Immature natural killer cell (primary cell): Measurements from ENCODE around the gene GRK1. TPM values are rescaled to one million over a fixed set of nuclear protein-coding genes. Genes with fewer than 3 reads are reported as not detected.

ENCODE experiments used
- DNase-seq, 3 donors: peaks; one replicate each; pipeline ENCODE4 v3.0.0; 2022; ENCODE audit warnings: mixed read lengths in 1 of 3
- H3K27ac Mint-ChIP-seq, 6 donors: one replicate each; pipeline ENCODE4 v1.8.0; 2020; ENCODE audit warnings: mixed read lengths in 6 of 6, mild to moderate bottlenecking in 5 of 6, inconsistent platforms in 4 of 6, moderate library complexity in 3 of 6
- H3K27me3 Mint-ChIP-seq, 3 donors: one replicate each; pipeline ENCODE4 v1.8.0; 2020 to 2021; ENCODE audit warnings: low read depth in 3 of 3, mild to moderate bottlenecking in 3 of 3, mixed read lengths in 3 of 3, moderate library complexity in 3 of 3, inconsistent platforms in 1 of 3
- H3K36me3 Mint-ChIP-seq, 3 donors: one replicate each; pipeline ENCODE4 v1.8.0; 2020; ENCODE audit warnings: mixed read lengths in 3 of 3, inconsistent platforms in 2 of 3, mild to moderate bottlenecking in 2 of 3
- H3K4me1 Mint-ChIP-seq, 2 donors: one replicate each; pipeline ENCODE4 v1.8.0; 2020; ENCODE audit warnings: inconsistent platforms in 2 of 2, mild to moderate bottlenecking in 2 of 2, mixed read lengths in 2 of 2, moderate library complexity in 1 of 2
- H3K4me3 Mint-ChIP-seq, 5 donors: one replicate each; pipeline ENCODE4 v1.8.0; 2020; ENCODE audit warnings: mild to moderate bottlenecking in 5 of 5, mixed read lengths in 5 of 5, inconsistent platforms in 3 of 5, moderate library complexity in 3 of 5
- H3K9me3 Mint-ChIP-seq, 6 donors: one replicate each; pipeline ENCODE4 v1.8.0; 2020; ENCODE audit warnings: mild to moderate bottlenecking in 6 of 6, mixed read lengths in 6 of 6, inconsistent platforms in 4 of 6, moderate library complexity in 3 of 6
- polyA plus RNA-seq, 3 donors: library from polyadenylated mRNA; unstranded; fragments of 300-500 nt; fragmentation: Illumina TruSeq; gene quantifications; one replicate each; pipeline ENCODE4 v1.2.3, GENCODE V29; 2021

Gene GRK1
- polyA plus RNA-seq, 3 donors from 2014 or later = not detected

DNA sequence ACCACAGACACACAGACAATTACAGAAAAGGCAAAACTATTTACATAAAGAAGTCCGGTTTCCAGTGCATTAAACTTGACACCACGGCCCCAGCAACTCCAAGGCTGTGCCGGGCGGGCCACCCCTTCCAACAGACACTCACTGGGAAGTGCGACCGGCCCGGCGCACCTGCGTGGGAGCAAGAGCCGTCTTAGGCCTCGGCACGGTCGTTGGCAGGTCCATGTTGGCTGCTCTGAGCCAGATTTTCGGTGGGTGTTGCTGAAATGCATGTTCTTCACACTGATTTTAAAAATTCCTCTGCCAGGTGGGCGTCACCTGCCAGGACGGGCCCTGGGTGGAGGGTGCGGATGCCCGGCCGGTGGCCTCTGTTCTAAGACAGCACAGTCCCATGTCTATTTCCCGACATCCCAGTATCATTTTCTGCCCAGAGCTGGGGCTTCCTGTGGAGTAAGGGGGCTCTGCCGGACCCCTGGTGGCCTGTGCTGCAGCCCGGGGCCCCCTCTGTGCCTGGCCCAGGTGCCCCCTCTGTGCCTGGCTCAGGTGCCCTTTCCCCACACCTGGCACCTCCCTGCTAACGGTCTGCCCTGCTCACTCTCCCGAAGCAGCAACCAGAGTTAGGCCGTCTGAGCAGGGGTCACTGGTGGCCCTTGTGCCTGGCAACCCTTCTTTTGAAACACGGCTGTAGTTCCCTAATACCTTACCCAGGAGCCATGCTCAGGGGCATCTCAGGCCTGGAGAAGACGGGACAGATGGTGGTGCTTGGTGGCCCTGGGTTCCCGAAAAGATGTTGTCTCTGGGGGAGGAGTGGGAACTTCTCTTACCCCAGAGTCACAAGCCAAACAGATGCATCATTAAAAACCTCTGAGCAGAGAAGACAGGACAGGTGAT lies 101.2 kb downstream of the GRK1 start:
- no peaks in the 10 kb centered on the region for H3K9me3 Mint-ChIP-seq
- no peak overlapping the region for H3K27ac Mint-ChIP-seq

DNA sequence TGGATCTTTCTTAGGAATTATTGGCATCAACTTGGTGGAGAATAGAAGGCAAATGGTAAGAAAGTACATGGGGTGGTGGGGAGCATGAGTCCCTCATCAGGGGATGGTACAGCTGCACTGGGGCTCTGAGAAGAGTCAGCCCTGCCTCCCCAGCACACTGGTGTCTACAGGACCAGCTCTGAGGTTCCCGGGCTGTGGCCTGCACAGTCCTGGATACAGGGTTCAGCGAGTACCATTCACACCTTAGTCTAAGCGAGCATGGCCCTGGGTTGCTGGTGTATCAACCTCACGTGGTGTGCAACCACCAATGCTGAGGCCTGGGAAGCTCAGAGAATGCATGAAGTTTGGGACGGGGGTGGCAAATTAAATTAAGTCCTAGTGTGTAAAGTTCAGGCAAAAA lies 102.1 kb downstream of the GRK1 start:
- Mint-ChIP-seq H3K4me3 (no peak overlapping the region), H3K4me1 (peaks cover 0 to 6% of the 10 kb centered on the region in 2 donors), H3K36me3 (no peaks in the 10 kb centered on the region), H3K9me3 (no peaks in the 10 kb centered on the region), H3K27me3 (peaks cover 2 to 3% (median 3%) of the 10 kb centered on the region in 3 donors), H3K27ac (no peak overlapping the region)
- DNase-seq = no peak

More for the DNA sequence above, 101.2 kb downstream of the GRK1 start:
- no peak overlapping the region for H3K4me3 Mint-ChIP-seq
- H3K4me1 Mint-ChIP-seq = peaks cover 0 to 6% of the 10 kb centered on the region in 2 donors
- H3K36me3 Mint-ChIP-seq = no peaks in the 10 kb centered on the region
- DNase-seq = no peak
- H3K27me3 Mint-ChIP-seq = peaks cover 2 to 4% (median 3%) of the 10 kb centered on the region in 3 donors

DNA sequence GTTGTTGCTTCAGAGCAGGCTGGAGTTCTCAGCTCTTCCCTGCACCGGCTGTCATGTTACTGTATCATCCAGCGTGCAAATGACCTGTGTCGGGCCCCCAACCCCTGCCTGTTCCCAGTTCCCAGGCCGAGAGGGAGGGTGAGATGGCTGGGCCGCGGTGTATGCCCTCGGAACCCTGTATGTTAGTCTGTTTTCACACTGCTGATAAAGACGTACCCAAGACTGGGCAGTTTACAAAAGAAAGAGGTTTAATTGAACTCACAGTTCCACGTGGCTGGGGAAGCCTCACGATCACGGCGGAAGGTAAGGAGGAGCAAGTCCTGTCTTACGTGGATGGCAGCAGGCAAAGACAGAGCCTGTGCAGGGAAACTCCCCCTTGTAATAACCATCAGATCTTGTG lies 102.9 kb downstream of the GRK1 start:
- Mint-ChIP-seq H3K27me3 (peaks cover 2 to 3% (median 3%) of the 10 kb centered on the region in 3 donors), H3K9me3 (no peaks in the 10 kb centered on the region), H3K4me1 (peaks cover 0 to 6% of the 10 kb centered on the region in 2 donors), H3K4me3 (no peak overlapping the region), H3K36me3 (no peaks in the 10 kb centered on the region), H3K27ac (no peak overlapping the region)
- no peak for DNase-seq

DNA sequence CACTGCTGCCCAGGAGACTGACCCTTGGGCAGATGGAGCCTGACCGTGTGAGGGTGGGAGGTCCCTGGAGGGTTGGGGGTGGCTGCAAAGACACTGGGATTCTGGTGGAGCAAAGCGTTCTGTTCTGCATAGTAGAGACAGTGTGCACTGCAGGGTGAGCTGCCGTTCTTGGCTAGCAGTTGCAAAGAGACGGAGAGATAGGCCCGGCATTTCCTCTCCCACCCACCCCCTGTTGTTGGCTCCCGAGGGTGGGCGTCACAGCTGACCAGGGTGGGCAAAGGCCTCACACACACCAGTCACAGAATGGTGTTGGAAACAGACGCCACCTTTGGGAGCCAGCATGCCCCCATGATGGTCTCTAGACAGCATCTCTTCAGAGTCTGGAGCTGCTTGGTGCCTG lies 103.4 kb downstream of the GRK1 start:
- H3K4me1 Mint-ChIP-seq = peaks cover 0 to 6% of the 10 kb centered on the region in 2 donors
- no peaks in the 10 kb centered on the region for H3K36me3 Mint-ChIP-seq
- no peak overlapping the region for H3K4me3 Mint-ChIP-seq
- H3K9me3 Mint-ChIP-seq = no peaks in the 10 kb centered on the region
- H3K27me3 Mint-ChIP-seq = peaks cover 0 to 3% (median 3%) of the 10 kb centered on the region in 3 donors
- H3K27ac Mint-ChIP-seq = no peak overlapping the region
- DNase-seq = no peak

DNA sequence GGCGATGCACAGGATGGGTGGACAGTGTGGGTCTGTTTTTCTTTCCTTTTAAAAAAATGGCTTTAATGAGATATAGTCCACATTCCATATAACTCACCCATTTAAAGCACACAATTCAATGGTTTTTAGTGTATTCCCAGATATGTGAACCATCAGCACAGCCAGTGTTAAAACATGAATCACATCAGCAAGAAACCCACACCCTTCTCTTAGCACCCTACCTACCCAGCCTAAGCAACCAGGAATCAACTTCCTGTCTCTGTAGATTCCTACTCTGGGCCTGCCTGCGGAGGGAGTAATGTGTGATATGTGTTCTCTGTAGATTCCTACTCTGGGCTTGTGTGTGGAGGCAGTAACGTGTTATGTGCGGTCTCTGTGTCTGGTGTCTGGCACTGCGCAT lies 103.9 kb downstream of the GRK1 start:
- H3K27me3 Mint-ChIP-seq = peaks cover 0 to 3% (median 3%) of the 10 kb centered on the region in 3 donors
- no peaks in the 10 kb centered on the region for H3K36me3 Mint-ChIP-seq
- no peak overlapping the region for H3K27ac Mint-ChIP-seq
- DNase-seq = no peak
- no peak overlapping the region for H3K4me3 Mint-ChIP-seq
- no peaks in the 10 kb centered on the region for H3K9me3 Mint-ChIP-seq
- H3K4me1 Mint-ChIP-seq = peaks cover 0 to 6% of the 10 kb centered on the region in 2 donors

DNA sequence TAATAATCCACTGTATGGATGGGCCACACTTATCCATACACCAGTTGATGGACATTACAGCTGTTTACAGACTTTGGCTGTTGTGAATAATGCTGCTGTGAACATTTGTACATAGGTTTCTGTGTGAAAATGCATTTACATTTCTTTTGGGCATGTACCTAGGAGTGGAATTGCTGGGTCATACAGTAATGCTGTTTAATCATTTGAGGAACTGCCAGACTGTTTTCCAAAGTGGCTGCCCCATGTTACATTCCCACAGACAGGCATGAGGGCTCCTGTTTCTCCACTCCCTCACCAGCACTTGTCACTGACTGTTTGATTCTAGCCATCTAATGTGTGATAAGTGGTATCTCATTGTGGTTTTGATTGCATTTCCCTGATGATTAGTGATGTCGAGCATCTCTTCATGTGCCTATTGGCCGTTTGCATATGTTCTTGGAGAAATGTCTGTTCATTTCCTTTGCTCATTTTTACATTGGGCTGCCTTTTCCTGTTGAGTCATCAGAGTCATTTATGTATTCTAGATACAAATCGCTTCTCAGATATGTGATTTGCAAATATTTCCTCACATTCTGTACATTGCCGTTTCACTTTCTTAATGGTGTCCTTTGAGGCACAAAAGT lies 104.8 kb downstream of the GRK1 start:
- DNase-seq = no peak
- no peak overlapping the region for H3K4me3 Mint-ChIP-seq
- no peaks in the 10 kb centered on the region for H3K9me3 Mint-ChIP-seq
- peaks cover 0 to 6% of the 10 kb centered on the region in 2 donors for H3K4me1 Mint-ChIP-seq
- no peaks in the 10 kb centered on the region for H3K36me3 Mint-ChIP-seq
- H3K27me3 Mint-ChIP-seq = peaks cover 0 to 3% (median 2%) of the 10 kb centered on the region in 3 donors
- no peak overlapping the region for H3K27ac Mint-ChIP-seq

DNA sequence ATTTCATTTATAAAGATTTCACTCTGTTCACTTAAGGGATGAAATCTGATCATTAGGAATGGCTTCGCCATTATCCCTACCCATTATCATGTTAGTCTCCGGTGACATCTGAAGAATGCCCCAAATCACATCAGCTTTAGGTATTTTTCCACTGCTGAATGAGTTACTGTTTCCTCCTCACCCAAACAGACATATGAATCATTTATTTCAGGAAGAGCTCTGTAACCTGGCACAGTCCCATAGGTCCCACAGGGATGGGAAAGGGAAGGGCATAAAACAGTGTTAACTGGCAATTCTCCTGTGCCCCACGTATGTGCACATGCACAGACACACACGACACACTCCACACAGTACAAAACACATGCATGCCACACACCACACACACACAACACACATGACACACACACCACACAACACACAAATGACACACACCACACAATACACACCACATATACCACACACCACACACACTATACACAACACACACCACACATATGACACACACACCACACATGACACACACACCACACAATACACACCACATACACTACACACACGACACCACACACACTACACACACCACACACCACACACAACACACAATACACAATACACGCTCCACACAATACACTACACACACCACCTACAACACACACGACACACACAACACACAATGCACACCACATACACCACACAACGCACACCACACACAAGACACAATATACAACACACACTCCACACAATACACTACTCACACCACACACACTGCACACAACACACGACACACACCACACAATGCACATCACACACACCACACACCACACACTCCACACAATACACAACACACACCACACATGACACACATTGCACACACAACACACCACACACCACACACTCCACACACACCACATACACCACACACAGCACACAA lies 107.4 kb downstream of the GRK1 start:
- H3K27ac Mint-ChIP-seq = no peak overlapping the region
- H3K36me3 Mint-ChIP-seq = no peaks in the 10 kb centered on the region
- peaks cover 5 to 11% (median 7%) of the 10 kb centered on the region in 3 donors for H3K27me3 Mint-ChIP-seq
- DNase-seq = no peak
- H3K4me1 Mint-ChIP-seq = peaks cover 0 to 6% of the 10 kb centered on the region in 2 donors
- no peaks in the 10 kb centered on the region for H3K9me3 Mint-ChIP-seq
- no peak overlapping the region for H3K4me3 Mint-ChIP-seq

DNA sequence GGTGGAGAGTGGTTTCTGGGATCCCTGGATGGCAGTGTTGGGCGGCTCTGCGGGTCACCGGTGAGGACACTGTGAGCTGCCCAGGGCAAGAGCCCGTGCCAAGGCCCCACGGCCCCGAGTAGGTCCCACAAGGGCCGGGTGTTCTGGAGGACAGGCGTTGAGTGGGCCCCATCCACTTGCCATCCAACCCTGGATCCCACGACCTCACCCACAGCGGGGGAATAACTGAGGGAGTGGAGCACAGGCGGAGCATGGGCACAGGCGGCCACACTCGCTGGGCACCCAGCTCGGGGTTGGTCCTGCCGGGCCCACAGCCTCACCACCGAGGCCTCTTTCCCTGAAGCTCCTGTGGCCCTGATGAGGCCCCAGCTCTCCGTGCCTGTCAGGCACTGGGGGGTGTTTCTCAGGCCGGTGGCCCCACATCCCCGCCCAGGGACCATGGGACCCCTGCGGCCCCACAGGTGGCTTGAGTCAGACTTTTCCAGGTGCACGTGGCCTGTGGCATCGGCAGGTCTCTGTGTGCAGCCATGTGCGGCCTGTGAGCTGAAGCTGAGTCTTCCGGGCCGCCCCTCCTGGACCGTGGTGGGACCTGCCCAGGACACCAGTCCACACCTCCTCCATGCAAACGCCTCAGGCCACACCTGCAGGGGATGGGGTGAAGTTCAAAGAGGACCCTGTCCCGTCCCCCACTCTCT lies 108.6 kb downstream of the GRK1 start:
- Mint-ChIP-seq H3K4me1 (peaks cover 0 to 6% of the 10 kb centered on the region in 2 donors), H3K27ac (no peak overlapping the region), H3K36me3 (no peaks in the 10 kb centered on the region), H3K9me3 (no peaks in the 10 kb centered on the region), H3K27me3 (peaks cover 5 to 11% (median 7%) of the 10 kb centered on the region in 3 donors), H3K4me3 (no peak overlapping the region)
- DNase-seq = no peak

DNA sequence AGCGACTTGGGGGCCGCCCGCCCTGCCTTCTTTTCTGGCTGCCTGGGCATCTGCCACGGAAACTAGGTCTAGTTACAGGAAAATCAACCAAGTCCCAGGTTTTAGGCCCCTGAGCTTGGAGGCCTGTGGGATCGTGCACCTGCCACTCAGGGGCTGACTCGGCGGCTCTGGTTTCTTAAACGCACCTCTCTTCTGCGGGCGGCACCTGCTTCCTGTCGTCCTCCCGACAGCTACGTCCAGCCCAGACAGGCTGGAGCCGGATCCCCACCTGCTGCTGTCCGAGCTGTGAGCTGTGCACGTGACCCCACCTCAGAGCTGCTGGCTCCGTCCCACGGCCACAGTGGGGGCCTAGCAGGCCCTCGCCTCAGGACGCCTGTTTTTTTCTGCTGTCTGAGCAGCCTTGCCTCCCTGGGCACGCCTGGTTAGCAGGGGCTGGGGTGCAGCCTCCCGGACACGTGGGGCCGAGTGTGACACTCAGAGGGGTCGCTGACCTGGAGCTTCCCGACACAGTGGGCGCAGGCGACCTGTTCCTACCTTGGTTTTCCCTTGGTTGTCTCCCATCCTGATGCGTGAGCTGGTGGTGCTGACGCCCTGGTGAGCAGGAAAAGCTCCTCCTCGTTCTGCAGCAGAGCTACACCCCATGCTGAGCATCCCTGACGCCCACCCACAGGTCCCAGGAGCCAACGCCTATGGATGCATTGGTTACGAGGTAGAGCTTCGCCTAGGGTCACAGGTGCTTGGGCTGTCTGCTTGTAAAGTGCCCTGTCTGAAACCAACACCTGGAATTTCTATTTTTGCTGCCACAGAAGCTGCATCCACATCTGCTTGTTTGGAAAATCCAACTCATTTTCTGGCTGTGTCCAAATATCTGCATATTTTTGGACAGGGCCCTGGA lies 109.5 kb downstream of the GRK1 start:
- Mint-ChIP-seq H3K27me3 (peaks cover 5 to 11% (median 8%) of the 10 kb centered on the region in 3 donors), H3K36me3 (no peaks in the 10 kb centered on the region), H3K4me1 (peaks cover 0 to 6% of the 10 kb centered on the region in 2 donors), H3K9me3 (no peaks in the 10 kb centered on the region), H3K4me3 (no peak overlapping the region), H3K27ac (no peak overlapping the region)
- no peak for DNase-seq

DNA sequence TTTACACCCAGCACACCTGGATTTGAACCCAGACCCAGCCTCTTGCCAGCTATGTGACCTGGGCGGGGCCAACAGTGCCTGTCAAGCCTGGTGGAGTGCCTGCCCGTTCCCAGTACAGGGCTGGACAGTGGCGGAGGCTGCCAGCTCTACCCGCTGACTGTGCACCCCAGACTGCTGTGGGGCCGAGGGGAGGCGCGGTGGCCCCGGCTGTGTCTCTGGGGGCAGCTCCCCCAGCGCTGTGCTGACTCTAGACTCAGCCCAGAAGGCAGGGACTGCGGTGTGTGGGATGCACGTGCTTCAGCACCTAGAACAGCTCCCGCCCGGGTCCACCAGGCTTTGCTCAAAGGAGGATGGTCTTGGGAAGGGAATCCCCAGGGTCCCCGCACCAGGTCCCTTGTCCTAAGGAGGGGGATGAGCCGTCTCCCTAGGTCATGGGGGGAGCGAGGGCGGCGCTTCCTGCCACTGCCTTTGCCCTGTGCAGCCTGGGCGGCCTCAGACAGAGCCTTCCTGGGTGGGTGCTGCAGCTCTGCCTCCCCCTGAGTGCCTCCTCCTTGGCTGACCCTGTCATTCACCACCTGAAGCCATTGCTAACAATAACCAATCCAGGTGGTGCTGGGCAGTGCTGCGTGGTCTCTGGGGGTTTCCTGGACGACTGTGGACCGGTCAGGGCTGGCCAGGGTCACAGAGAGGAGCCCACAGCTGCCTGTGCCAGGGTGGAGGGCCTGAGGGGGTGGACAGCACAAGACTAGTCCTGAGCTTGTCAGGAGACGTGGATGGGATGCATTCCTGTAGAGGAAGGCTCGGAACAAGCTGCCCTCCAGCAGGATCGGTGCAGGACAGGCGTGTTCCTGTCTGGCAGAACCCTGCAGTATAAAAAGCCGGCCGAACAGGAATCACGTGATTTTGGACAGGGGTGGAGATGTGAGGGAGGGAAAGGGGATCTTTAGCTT lies 110.6 kb downstream of the GRK1 start:
- no peak overlapping the region for H3K4me3 Mint-ChIP-seq
- DNase-seq = no peak
- no peak overlapping the region for H3K27ac Mint-ChIP-seq
- no peaks in the 10 kb centered on the region for H3K36me3 Mint-ChIP-seq
- H3K27me3 Mint-ChIP-seq = peaks cover 2 to 11% (median 8%) of the 10 kb centered on the region in 3 donors
- H3K9me3 Mint-ChIP-seq = no peaks in the 10 kb centered on the region
- no peaks in the 10 kb centered on the region for H3K4me1 Mint-ChIP-seq

DNA sequence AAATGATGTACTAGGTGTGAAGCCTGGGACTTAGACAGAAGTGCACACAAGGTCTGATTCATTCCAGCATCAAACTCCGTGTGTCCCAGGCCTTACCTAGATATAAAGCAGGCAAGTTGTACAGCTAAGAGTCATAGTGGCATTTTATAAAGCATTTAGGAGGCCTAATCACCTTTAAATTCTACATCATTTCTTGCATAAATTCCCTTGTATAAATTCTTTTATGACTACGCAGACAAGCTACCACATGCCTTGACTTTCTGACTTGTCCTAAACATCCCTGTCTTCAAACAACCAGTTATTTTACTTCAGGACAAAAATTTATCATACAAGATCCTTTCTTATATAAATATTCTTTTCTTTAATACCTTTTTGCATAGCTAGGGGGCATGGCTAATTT lies 114.6 kb downstream of the GRK1 start:
- Mint-ChIP-seq H3K27me3 (peaks cover 3 to 13% (median 10%) of the 10 kb centered on the region in 3 donors), H3K9me3 (no peaks in the 10 kb centered on the region), H3K36me3 (no peaks in the 10 kb centered on the region), H3K27ac (no peak overlapping the region), H3K4me1 (no peaks in the 10 kb centered on the region), H3K4me3 (no peak overlapping the region)
- DNase-seq = no peak

DNA sequence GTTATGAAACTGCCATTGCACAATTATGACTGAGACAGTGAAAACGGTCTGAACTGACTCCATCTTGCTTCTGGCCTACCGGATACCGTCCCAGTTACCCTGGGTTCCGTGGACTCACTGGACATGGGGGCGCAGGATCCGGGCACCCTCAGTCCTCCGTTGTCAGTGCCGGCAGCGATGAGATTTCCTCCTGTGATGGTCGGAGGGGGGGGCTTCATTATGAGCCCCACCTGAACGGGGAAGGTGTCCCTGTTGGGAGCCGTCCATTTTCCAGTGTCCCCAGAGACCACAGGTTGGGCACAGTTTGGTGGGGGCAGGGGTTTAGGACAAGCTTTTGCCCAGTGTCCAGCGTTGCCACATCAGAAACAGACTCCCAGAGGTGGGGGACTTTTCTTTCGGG lies 115.5 kb downstream of the GRK1 start:
- no peak for DNase-seq
- H3K27ac Mint-ChIP-seq = no peak overlapping the region
- no peaks in the 10 kb centered on the region for H3K9me3 Mint-ChIP-seq
- no peaks in the 10 kb centered on the region for H3K4me1 Mint-ChIP-seq
- H3K4me3 Mint-ChIP-seq = no peak overlapping the region
- H3K27me3 Mint-ChIP-seq = peaks cover 3 to 13% (median 8%) of the 10 kb centered on the region in 3 donors
- H3K36me3 Mint-ChIP-seq = no peaks in the 10 kb centered on the region
